Cardiac fibroblast (primary cell): ENCODE data around the gene EIPR1.

Source experiments
- DNase-seq, 2 donors: peaks; one replicate each; pipeline versions ENCODE4 v3.0.0 to v3.0.0-alpha.2; 2010; ENCODE audit warnings: low read depth in 2 of 2
- H3K4me3 ChIP-seq, 2 donors: replicated peaks in 1 of 2; 1 replicate in 1 of 2; 2 replicates in 1 of 2; pipeline ENCODE4 v1.5.1; 2011; ENCODE audit warnings: low read depth in 2 of 2, low read length in 2 of 2, mild to moderate bottlenecking in 2 of 2, moderate library complexity in 1 of 2
- CTCF ChIP-seq: IDR thresholded peaks from one replicate; pipeline ENCODE4 v1.5.1; 2011; ENCODE audit warnings: low read depth, mild to moderate bottlenecking, low read length, inconsistent platforms

EIPR1 gene

GRCh38 chr2:3243804-3244203 lies 133.8 kb downstream of the EIPR1 start:
- H3K4me3 ChIP-seq = no peak overlapping the region
- no peak for DNase-seq
- no peak for TF ChIP-seq CTCF

GRCh38 chr2:3242747-3243369 lies 134.8 kb downstream of the EIPR1 start:
- no peak for TF ChIP-seq CTCF
- DNase-seq = peak in 1 of 2 donors; percentile 24
- H3K4me3 ChIP-seq = no peak overlapping the region

- no peak for DNase-seq
- H3K4me3 ChIP-seq = no peak overlapping the region
- TF ChIP-seq CTCF = no peak
Measured at GRCh38 chr2:3241971-3242746, 135.5 kb downstream of the EIPR1 start.

GRCh38 chr2:3238951-3239841 lies 138.4 kb downstream of the EIPR1 start:
- no peak for TF ChIP-seq CTCF
- no peak for DNase-seq

GRCh38 chr2:3236300-3237045 lies 141.1 kb downstream of the EIPR1 start:
- no peak for DNase-seq
- no peak overlapping the region for H3K4me3 ChIP-seq
- no peak for TF ChIP-seq CTCF

More at GRCh38 chr2:3238951-3239841, 138.4 kb downstream of the EIPR1 start:
- no peak overlapping the region for H3K4me3 ChIP-seq

- DNase-seq = no peak
- H3K4me3 ChIP-seq = no peak overlapping the region
- TF ChIP-seq CTCF = no peak
Measured at GRCh38 chr2:3233877-3234276, 143.7 kb downstream of the EIPR1 start.
